GM19438 (cell line): ENCODE data around the gene CAMKK1.
"Not testable (repeated sequence)": the region's sequence is repeated elsewhere in the genome, so short reads cannot be mapped to it uniquely, and the experiment has no call there.

Experiments
- ATAC-seq: cut with Tn5 transposase; IDR thresholded peaks from one replicate; pipeline ENCODE4 v1.9.1; 2021; ENCODE audit warnings: low read depth; ENCODE audit not compliant: unreplicated experiment

The CAMKK1 gene

DNA sequence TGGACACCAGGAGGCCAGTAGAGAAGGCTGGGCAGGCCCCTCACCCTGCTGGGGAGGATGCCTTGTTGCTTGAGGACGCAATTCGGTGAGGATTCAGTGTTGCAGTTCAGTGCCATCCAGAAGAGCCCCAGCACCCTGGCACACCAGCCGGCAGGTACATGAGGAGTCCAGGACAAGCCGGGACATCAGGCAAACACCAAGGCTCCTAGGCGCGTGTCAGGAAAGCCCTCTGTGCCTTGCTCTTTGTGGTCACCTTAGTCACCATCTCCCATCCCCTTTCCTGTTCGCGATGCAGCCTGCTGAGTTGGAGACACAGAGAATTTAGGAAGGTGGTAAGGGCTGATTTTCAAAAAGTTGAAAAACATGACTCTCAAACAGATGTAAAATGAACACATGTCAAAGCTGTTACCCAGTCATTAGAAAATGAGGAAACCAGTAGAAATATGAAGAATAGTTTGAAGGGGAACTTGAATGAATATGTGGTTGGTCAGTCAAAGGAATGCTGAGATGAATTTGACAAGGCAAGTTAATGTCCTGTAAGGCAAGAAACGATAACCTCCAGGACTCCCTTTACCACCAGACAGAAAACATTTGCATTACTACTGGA, 44.5 kb downstream of the CAMKK1 start:
- ATAC-seq: no peak

DNA sequence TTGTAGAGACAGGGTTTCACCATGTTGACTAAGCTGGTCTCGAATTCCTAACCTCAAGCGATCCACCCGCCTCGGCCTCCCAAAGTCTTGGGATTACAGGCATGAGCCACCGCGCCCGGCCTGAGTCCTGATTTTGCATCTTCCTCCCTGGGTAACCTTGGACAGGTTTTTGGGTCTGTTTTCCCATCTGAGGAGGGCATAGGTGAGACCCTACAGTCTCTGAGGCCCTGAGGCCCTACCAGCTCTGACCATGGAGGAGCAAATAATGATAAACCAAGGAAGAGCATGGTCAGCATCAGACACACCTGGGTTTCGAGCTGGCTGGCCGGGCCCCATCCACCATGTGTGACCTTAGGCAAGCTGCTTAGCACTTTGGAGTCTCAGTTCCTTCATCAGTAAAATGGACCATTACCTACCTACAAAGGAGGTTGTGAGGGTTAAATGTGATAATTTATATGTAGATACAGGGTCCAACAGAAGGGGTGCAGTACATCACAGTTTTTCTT, 45.6 kb downstream of the CAMKK1 start:
- ATAC-seq: no peak

DNA sequence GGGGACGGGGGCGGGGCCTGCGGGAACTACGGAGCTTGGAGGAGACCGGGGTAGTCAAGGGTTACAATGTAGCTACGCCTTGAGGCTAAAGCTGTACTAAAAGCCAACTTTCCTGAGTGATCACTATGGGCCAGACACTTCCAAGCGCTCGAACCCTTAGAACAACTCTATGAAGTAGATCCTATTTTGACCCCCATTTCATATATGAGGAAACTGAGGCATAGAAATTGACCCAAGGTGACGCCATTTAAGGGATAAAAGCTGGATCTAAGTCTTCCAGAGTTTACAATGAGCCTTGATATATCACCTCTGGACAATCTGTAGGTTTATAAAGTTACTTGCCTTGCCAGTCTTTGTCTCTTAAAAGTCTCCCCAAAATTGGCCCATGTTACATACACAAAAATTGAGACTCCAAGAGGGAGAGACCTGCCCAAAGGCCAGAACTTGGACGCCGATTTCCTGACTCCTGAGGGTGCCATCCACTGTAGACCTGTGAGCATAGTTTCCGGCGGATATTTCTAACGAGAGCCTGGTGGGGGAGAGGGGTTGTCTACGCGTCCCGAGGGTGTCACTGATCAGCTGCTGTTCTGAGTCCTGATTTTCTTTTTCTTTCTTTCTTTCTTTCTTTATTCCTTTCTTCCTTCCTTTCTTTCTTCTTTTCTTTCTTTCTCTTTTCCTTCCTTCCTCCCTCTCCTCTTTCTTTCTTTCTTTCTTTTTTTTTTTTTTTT, 46.3 kb downstream of the CAMKK1 start:
- no peak for ATAC-seq

DNA sequence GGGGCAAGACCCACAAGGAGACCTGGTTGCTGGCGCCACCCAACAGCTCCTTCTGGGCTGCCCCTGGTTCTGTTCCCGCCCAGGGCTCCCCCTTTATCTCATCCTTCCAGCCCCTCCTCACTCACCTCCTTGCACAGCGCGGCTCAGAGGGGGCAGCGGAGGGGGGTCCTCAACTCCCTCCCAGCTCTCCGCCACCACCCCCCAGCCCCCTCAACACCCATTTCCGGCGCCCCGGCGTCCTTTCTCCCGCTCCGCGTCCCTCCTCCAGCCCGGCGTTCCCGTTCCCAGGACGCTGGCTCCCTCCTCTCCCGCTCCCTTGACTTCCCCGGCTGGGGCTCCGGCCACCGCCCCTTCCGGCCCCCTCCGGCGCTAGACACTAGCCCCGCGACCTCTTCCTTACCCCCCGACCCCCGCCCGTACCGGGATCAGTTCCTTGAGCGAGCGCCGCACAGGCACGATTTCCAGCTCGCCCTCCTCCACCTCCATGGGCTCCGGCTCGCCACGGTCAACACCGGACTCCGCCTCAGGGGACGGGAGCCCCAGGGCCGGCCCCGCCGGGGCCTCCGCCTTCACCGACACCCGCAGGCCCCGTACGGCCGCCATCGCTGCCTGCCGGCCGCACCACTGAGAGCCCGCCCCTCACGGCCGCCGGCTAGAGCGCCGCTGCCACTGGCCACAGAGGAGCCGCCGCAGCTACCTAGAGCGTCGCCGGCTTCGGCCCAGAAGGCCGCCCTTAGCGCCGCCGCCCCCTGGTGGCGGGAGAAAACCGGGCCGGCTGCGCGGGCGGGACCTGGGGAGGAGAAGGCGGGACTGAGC, 47.0 kb downstream of the CAMKK1 start, which contains the start of gene NCBP3:
Gene NCBP3, minus strand, starts transcription at position 626 of the 816 bp plus-strand sequence. Its CDS starts 23 bp downstream, at position 603.
- ATAC-seq: peak; percentile 89

DNA sequence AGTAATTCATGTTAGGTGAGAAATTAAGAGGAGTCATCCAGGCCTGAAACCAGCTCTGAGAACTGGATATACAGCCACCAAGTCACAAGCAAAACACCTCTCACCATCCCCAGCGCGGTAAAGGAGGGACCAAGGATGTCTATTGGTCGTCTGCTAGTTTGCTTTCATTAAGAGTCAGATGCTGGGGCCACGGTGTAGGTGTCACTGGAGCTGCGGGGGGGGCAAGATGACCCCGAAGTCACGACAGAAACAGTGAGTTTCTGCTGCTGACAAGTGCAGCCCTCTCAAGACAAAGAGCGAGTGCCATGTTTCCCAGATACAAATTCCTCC, 47.6 kb downstream of the CAMKK1 start:
- ATAC-seq: no peak

DNA sequence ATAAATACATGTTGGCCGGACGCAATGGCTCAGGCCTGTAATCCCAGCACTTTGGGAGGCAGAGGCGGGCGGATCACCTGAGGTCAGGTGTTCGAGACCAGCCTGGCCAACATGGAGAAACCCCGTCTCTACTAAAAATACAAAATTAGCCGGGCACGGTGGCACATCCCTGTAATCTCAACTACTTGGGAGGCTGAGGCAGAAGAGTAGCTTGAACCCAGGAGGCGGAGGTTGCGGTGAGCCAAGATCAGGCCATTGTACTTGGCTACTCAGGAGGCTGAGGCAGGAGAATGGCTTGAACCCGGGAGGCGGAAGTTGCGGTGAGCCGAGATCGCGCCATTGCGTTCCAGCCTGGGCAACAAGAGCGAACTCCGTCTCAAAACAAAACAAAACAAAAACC, 48.3 kb downstream of the CAMKK1 start:
- ATAC-seq: not testable (repeated sequence)

DNA sequence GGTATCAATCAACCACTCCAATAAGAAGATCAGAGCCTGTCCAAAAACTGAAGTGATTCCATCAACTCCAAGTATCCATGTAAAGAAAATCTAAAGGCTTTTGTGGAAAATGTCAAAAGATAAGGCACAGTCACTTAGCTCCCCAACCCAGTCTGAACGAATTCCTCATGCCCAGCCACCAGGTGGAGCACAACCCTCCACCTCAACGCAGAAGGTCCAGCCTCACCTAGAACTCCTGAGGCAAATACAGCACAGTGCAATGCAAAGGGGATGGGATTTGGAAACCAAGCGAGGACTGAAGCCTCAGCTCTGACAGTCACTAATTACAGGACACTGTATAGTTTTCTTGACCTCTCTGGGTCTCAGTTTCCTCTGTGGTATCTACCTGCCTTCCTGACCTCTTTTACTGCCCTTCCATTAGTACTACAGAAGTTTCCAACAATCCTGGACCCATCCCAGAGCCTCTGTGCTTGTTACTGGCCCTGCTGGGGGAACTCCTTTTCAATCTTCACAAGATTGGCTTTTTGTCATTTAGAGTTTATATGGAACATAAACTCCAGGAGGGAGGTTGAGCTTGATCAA, 48.8 kb downstream of the CAMKK1 start:
- no peak for ATAC-seq

DNA sequence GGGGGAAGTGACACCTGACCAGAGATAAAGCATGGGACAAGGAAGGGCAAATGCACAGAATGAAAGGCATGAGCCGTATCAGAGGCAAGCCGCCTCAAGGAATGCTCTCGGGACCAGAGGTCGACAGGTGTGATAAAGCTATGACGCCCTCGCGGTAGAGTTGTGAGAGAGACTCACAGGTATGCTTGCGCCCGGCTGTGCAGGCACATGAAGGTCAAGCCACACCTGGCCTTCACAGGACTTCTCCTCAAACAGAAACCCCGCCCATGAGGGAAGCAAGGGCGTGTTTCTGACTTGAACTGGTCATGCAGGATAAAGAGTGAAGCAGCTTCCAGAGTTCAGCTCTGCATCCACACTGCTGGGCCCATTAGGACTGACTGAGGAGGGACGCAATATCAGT, 54.6 kb downstream of the CAMKK1 start:
- ATAC-seq: no peak

DNA sequence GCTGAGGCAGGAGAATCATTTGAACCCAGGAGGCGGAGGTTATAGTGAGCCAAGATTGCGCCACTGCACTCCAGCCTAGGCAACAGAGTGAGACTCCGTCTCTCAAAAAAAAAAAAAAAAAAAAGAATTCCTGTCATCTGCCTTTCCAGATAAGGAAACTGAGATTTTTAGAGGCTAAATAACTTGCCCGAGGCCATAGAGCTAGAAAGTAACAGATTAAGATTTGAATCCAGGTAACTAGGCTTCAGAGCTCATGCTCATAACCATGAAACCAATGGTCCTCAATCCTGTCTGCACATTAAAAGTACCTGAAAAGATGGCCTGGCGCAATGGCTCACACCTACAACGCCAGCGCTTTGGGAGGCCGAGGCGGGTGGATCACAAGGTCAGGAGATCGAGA, 56.3 kb downstream of the CAMKK1 start:
- ATAC-seq: no peak

DNA sequence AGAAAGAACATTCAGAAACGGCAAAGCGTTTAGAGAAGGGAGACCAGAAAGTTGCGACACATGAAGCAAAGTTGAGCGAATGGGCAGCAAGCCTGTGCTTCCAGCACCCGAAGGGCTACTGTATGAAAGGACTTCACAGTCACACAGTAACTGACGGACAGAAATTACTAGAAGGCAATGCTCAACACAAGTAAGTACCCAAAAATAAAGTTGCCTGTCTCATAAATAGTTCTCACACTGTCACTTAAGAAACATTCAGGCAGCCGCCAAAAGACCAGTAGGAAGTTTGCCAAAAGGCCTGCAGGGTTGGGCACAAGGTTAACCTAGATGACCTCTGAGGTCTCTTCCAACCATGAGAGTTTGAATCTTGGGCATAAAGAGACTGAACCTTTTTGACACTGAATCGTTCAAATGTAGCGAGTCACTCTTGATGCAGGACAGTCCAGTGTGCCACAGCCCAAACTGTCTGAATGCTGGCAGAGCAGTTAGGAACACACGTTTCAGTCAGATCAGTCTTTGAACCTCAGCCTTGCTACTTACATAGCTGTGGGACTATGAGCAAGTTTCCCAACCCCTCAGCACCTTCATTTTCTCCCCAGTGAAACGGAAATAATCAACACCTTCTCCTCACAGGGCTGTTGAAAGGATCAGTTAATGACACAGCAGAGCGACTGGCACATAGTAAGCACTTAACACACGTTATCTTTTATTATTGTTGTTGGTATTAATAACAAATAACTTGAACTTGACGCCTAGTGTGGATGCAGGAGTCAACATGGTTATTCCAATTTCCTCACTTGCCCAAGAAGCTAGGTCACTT, 57.2 kb downstream of the CAMKK1 start:
- no peak for ATAC-seq

DNA sequence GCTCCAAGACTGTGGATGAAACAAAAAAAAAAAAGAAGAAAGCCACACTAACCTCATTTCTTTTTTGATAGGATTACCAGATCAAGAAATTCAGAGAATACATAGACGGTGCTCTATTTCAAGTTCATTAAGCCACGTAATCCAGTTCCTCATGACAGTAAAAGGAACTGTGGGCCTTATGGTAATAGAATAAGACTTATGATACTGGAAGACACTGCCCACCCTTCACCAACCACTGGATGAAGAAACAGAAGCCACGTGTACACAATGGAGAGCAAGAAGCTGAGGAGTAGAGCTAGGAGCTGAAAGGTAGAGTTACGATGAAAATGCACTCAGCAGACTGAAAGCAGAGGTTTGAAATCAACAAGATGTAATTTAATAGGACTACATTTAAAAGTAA, 58.0 kb downstream of the CAMKK1 start:
- ATAC-seq: no peak

DNA sequence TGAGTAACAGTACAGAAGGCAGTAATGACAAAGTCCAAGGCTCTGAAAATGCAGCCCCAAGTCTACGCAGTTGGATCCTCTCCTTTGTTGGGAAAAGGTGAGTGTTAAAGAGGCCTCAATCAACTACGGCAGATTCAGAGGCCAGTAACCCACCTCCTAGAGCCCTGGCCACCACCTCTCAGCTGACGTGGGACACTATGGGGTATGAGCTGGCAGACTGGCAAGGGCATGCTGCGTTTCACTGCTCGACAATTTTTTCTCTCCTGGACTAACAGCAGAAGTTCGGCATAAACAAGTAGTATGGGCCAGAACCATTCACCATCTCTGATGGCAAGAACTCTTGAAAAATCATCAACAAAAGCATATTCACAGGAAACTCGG, 64.0 kb downstream of the CAMKK1 start:
- no peak for ATAC-seq

DNA sequence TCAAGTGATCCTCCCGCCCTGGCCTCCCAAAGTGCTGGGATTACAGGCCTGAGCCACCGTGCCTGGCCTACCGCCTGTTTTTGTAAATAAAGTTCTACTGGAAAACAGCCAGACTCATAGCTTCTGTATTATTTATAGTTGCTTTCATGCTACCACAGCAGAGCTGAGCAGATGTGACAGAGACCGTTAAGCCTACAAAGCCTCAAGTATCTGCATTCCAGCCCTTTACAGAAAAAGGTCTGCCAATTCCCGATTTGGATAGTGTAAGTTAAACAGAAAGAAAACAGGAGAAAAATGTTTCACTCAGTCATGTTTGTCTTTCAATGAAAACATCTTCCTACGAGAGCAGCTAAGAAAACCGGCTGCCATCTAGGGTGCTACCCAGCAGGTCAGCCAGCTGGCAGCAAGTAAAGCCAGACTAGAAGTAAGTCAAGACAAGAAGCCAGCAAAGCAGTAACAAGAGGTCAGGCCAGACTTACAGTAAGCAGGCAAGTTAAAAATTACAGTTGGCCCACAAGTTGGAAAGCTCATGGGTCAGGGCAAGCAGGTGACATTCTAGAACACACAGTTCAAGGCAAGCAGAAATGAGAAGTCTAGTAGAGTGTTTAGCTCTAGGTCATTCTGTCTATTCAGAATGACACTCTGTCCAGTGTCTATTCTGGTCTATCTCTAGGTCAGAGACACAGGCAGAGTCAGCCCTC, 64.6 kb downstream of the CAMKK1 start:
- no peak for ATAC-seq

DNA sequence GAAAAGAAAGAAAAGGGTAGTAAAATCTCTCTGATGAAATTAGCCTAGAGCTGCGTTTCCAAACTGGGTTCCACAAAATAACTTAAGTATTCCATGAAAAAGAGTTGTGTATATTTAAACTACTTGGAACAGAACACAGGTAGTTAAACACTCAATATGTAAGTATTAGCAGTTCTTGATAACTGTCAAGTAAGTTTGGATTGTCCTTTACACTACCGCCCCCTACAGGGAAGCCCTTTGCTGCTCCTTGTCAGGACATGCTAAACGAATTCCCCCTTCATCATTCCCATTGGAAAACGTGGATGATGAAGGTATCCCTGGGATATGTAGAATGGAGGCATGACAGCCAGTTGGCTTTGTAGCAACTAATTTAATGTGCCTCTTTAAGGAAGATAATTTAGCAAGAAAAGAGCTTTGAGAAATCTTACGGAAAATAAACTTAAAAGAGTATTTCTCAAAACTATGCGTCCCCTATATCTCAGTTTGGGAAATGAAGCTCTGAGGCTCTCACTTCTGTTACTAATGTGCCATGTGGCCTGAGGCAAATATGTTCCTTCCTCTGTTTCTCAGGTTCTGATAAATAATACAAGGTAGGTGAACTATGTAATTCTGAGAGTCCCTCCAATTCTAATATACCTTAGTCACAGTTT, 65.6 kb downstream of the CAMKK1 start:
- no peak for ATAC-seq

DNA sequence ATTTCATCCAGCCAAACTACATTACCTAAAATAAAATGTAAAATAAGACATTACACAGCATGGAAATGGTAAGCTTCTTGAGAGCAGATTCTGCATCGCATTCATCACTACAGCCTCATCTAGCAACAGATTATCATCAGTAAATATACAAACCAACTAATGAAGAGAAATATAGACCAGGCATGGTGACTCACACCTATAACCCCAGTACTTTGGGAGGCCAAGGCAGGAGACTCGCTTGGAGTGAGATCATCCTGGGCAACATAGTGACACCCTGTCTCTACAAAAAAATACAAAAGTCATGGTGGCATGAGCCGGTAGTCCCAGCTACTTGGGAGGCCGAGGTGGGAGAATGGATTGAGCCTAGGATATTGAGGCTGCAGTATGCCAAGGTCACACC, 66.7 kb downstream of the CAMKK1 start:
- ATAC-seq: no peak

DNA sequence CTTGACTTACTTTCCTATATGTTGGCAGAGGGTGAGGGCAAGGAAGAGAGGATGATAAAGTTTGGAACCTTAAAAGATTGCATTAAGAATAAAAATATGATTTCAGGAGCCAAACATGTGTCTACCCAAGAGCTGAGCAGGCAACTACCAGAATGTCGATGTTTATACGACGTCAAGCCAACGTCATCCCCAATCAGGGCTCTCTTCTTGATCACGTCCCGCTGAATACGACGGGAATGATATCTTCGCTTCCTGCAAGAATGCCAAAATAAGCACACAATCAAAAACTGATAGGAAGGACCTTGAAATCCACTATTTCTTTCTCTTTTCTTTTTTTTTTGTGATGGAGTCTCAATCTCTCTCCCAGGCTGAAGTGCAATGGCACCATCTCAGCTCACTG, 71.8 kb downstream of the CAMKK1 start:
- no peak for ATAC-seq

DNA sequence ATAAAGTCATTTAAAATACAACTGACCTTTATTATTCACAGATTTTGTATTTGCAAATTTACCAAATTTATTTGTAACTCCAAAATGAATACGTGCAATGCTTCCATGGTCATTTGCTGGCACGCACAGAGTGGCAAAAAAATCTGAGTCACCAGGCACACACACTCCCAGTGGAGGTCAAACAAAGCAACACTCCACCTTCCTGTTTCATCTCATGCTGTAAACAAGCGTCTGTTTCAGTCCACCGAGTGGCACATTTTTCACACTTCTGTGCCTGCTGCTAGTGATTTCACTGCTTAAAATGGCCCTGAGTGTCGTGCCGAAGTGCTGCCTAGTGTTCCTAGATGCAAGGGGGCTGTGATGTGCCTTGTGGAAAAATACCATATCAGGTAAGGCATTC, 74.1 kb downstream of the CAMKK1 start:
- ATAC-seq: no peak

DNA sequence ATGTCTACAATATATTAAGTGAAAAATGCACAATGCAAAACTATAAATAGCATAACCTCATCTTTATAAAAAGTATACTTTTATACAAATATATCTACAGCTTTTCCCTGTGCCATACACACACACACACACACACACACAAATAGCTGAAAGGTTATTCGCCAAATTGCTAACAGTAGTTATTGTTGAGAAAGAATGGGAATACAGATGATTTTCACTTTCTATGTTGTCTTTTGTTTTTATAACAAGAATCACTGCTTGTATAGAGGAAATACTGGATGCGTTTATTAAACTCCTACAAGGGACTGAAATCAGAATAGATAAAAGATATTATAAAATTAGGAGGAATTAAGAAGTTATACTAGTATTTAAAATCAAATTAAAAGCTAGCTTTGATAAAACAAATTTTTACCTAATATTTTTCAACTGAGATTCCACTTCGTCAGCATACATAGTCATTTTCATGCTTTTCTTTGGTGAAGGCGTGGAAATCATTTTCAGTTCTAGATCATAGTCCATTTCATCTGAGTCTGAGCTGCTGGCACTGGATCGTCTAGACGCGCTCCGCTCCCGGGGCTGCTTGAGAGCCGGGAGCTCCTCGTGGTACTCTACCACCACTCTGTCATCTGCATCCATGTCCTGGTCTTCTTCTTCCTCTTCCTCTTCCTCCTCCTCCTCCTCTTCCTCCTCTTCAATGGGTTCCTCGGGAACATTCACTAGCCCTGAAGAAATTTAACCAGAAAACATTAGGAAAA, 74.8 kb downstream of the CAMKK1 start:
- no peak for ATAC-seq

DNA sequence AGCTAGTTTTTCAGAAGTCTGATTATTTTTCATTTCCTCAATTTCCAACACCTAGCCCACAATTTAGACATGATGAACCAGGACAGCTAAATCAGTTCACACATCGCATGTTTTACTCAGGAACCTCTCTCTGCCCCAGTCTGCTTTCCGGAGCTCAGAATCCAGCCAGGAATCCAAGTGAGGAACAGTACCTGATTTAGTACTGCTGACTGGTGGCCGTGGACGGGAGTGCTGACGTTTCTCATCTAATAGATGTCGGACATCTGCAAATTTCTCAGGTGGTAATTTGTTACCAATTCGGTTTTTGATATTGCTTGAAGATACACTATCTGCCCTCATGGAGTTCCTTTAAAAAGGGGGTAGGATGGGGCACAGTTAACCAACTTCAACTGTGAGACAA, 76.9 kb downstream of the CAMKK1 start:
- no peak for ATAC-seq
